Neuronal stem cell (in vitro differentiated cells): ENCODE data around the gene CCR6.
A peak's percentile ranks its signal among the peaks of the same experiment; 100 is the strongest.

Source experiments
- DNase-seq: peaks from one replicate; pipeline ENCODE4 v3.0.0-alpha.2; 2013; ENCODE audit warnings: low spot score
- H2AFZ ChIP-seq: one replicate; pipeline ENCODE4 v1.6.1; 2013; ENCODE audit warnings: mild to moderate bottlenecking, low read length, inconsistent platforms
- H2AK5ac ChIP-seq: 2 replicates; pipeline ENCODE4 v1.6.1; 2013; ENCODE audit warnings: low read depth, mild to moderate bottlenecking, inconsistent platforms, low read length, moderate library complexity, mixed read lengths
- H2BK120ac ChIP-seq: 2 replicates; pipeline ENCODE4 v1.6.1; 2013; ENCODE audit warnings: low read depth, mild to moderate bottlenecking, inconsistent platforms, low read length, moderate library complexity, mixed read lengths
- H2BK12ac ChIP-seq: one replicate; pipeline ENCODE4 v1.6.1; 2013; ENCODE audit warnings: low read length, inconsistent platforms
- H2BK15ac ChIP-seq: 2 replicates; pipeline ENCODE4 v1.6.1; 2013; ENCODE audit warnings: mild to moderate bottlenecking, low read length, inconsistent platforms, mixed read lengths
- H2BK5ac ChIP-seq: one replicate; pipeline ENCODE4 v1.6.1; 2013; ENCODE audit warnings: inconsistent platforms, mild to moderate bottlenecking, low read length, moderate library complexity
- H3K14ac ChIP-seq: one replicate; pipeline ENCODE4 v1.6.1; 2013; ENCODE audit warnings: low read length, inconsistent platforms
- H3K18ac ChIP-seq: 2 replicates; pipeline ENCODE4 v1.6.1; 2013; ENCODE audit warnings: low read length, inconsistent platforms
- H3K23ac ChIP-seq: 2 replicates; pipeline ENCODE4 v1.6.1; 2013; ENCODE audit warnings: low read depth, mild to moderate bottlenecking, mixed read lengths, low read length, inconsistent platforms; ENCODE audit not compliant: poor library complexity
- H3K27ac ChIP-seq: replicated peaks from 3 replicates; pipeline ENCODE4 v1.5.1; 2013; ENCODE audit warnings: low read length, inconsistent platforms
- H3K27me3 ChIP-seq, 3 experiments: 2 replicates each; pipeline ENCODE4 v1.6.1; 2013; ENCODE audit warnings: low read length in 3 of 3, mild to moderate bottlenecking in 2 of 3, inconsistent platforms in 1 of 3, low read depth in 1 of 3, mixed read lengths in 1 of 3, moderate library complexity in 1 of 3; ENCODE audit not compliant: control insufficient read depth in 3 of 3, insufficient read depth in 3 of 3
- H3K36me3 ChIP-seq, 2 donors: replicated peaks in 1 of 2; 2 replicates each; pipeline ENCODE4 v1.6.1; 2013; ENCODE audit warnings: low read length in 2 of 2; ENCODE audit not compliant: control insufficient read depth in 2 of 2, insufficient read depth in 2 of 2
- H3K4ac ChIP-seq: 2 replicates; pipeline ENCODE4 v1.6.1; 2013; ENCODE audit warnings: inconsistent platforms, mild to moderate bottlenecking, low read length, moderate library complexity
- H3K4me1 ChIP-seq, 2 donors: 1 replicate in 1 of 2; 2 replicates in 1 of 2; pipeline ENCODE4 v1.6.1; 2013; ENCODE audit warnings: low read length in 2 of 2, low read depth in 1 of 2; ENCODE audit not compliant: control insufficient read depth in 2 of 2, insufficient read depth in 1 of 2
- H3K4me2 ChIP-seq: one replicate; pipeline ENCODE4 v1.6.1; 2013; ENCODE audit warnings: mild to moderate bottlenecking, low read length, inconsistent platforms; ENCODE audit not compliant: insufficient read depth, poor library complexity, severe bottlenecking
- H3K4me3 ChIP-seq, 2 donors: 2 replicates each; pipeline ENCODE4 v1.5.1; 2013; ENCODE audit warnings: low read length in 2 of 2, mild to moderate bottlenecking in 2 of 2, inconsistent platforms in 1 of 2, moderate library complexity in 1 of 2
- H3K79me1 ChIP-seq: one replicate; pipeline ENCODE4 v1.6.1; 2013; ENCODE audit warnings: low read depth, mild to moderate bottlenecking, inconsistent platforms, low read length, moderate library complexity
- H3K9ac ChIP-seq: one replicate; pipeline ENCODE4 v1.6.1; 2013; ENCODE audit warnings: mild to moderate bottlenecking, low read depth, low read length, inconsistent platforms; ENCODE audit not compliant: poor library complexity
- H3K9me3 ChIP-seq, 2 donors: replicated peaks in 1 of 2; 2 replicates each; pipeline versions ENCODE3 to v1.6.1; 2013; ENCODE audit warnings: low read length in 2 of 2, mild to moderate bottlenecking in 2 of 2, inconsistent platforms in 1 of 2, low read depth in 1 of 2, mixed read lengths in 1 of 2, moderate library complexity in 1 of 2; ENCODE audit not compliant: control insufficient read depth in 2 of 2, insufficient read depth in 1 of 2
- H4K8ac ChIP-seq: one replicate; pipeline ENCODE4 v1.6.1; 2013; ENCODE audit warnings: low read depth, mild to moderate bottlenecking, inconsistent platforms, low read length, moderate library complexity
- H4K91ac ChIP-seq: one replicate; pipeline ENCODE4 v1.6.1; 2013; ENCODE audit warnings: low read length, low read depth, mild to moderate bottlenecking, inconsistent platforms; ENCODE audit not compliant: poor library complexity
- WGBS, 2 donors: extraction: QIAGEN DNeasy Blood & Tissue Kit; methylation state at CpG; one replicate each; pipeline ENCODE4 v1.1.7; 2013; ENCODE audit warnings: missing lambda C conversion rate in 2 of 2, mixed read lengths in 1 of 2; ENCODE audit not compliant: insufficient read length in 2 of 2, insufficient replicate concordance in 1 of 2; ENCODE audit errors: extremely low coverage in 2 of 2; 5-methylcytosine and 5-hydroxymethylcytosine counted together

The CCR6 gene

GRCh38 chr6:167139761-167140160 lies 16.9 kb downstream of the CCR6 start:
- Histone ChIP-seq H2BK15ac (no peak overlapping the region), H3K4ac (no peak overlapping the region), H3K9ac (no peak overlapping the region), H2BK120ac (no peak overlapping the region), H2BK12ac (no peak overlapping the region), H3K4me3 (no peak overlapping the region), H3K4me2 (no peak overlapping the region), H4K91ac (no peak overlapping the region), H3K27ac (no peak overlapping the region), H3K23ac (no peak overlapping the region), H3K36me3 (no peaks in the 10 kb centered on the region), H4K8ac (no peak overlapping the region), H2AFZ (no peak overlapping the region), H3K9me3 (peaks cover 0 to 3% of the 10 kb centered on the region in 2 donors), H3K14ac (no peak overlapping the region), H3K18ac (no peak overlapping the region), H3K27me3 (no peaks in the 10 kb centered on the region), H3K4me1 (peaks cover 6 to 14% of the 10 kb centered on the region in 2 donors), H2BK5ac (no peak overlapping the region), H2AK5ac (no peak overlapping the region), H3K79me1 (no peaks in the 10 kb centered on the region)
- DNase-seq: no peak
- WGBS, 2 donors: no CpG with 5 or more reads among the region's 4 CpGs

- Histone ChIP-seq H3K27me3 (no peaks in the 10 kb centered on the region), H4K8ac (no peak overlapping the region), H3K4me3 (peak overlapping the region in 1 of 2 donors; percentile 16), H3K14ac (no peak overlapping the region), H3K9ac (no peak overlapping the region), H3K27ac (no peak overlapping the region), H3K36me3 (no peaks in the 10 kb centered on the region), H2AK5ac (no peak overlapping the region), H3K23ac (no peak overlapping the region), H3K18ac (peak overlapping the region; percentile 24), H4K91ac (no peak overlapping the region), H3K4ac (no peak overlapping the region), H3K4me1 (peaks cover 6 to 14% of the 10 kb centered on the region in 2 donors), H3K9me3 (peaks cover 0 to 4% of the 10 kb centered on the region in 2 donors), H2BK120ac (no peak overlapping the region), H3K4me2 (no peak overlapping the region), H2AFZ (peak overlapping the region; percentile 56), H2BK5ac (no peak overlapping the region), H3K79me1 (no peaks in the 10 kb centered on the region), H2BK15ac (no peak overlapping the region), H2BK12ac (no peak overlapping the region)
- no CpG with 5 or more reads among the region's 10 CpGs for WGBS, 2 donors
- DNase-seq: no peak
Measured at GRCh38 chr6:167140589-167141474, 17.9 kb downstream of the CCR6 start.

- no peak overlapping the region for H4K91ac ChIP-seq
- no peak overlapping the region for H2BK5ac ChIP-seq
- H3K4me1 ChIP-seq: peaks cover 6 to 17% of the 10 kb centered on the region in 2 donors
- peak; percentile 30 for DNase-seq
- no peak overlapping the region for H2AFZ ChIP-seq
- H3K9ac ChIP-seq: no peak overlapping the region
- no CpG with 5 or more reads among the region's 18 CpGs for WGBS, 2 donors
- H3K4me3 ChIP-seq: no peak overlapping the region
- no peak overlapping the region for H3K4me2 ChIP-seq
- peaks cover 0 to 4% of the 10 kb centered on the region in 2 donors for H3K9me3 ChIP-seq
- H3K27me3 ChIP-seq: peaks cover 0 to 5% (median 0%) of the 10 kb centered on the region in 3 experiments
- no peak overlapping the region for H4K8ac ChIP-seq
- H3K23ac ChIP-seq: no peak overlapping the region
- H3K36me3 ChIP-seq: no peaks in the 10 kb centered on the region
- no peak overlapping the region for H3K4ac ChIP-seq
- peak overlapping the region; percentile 7 for H2BK15ac ChIP-seq
- peak overlapping the region; percentile 85 for H2BK12ac ChIP-seq
- no peak overlapping the region for H2AK5ac ChIP-seq
- H3K14ac ChIP-seq: no peak overlapping the region
- no peaks in the 10 kb centered on the region for H3K79me1 ChIP-seq
- no peak overlapping the region for H3K27ac ChIP-seq
- peak overlapping the region; percentile 20 for H3K18ac ChIP-seq
- H2BK120ac ChIP-seq: no peak overlapping the region
Measured at GRCh38 chr6:167141667-167142432, 19.0 kb downstream of the CCR6 start.

GRCh38 chr6:167142433-167142761 lies 19.5 kb downstream of the CCR6 start:
- Histone ChIP-seq H3K4me1 (peaks cover 12 to 22% of the 10 kb centered on the region in 2 donors), H3K4ac (no peak overlapping the region), H3K27me3 (peaks cover 0 to 10% (median 1%) of the 10 kb centered on the region in 3 experiments), H3K36me3 (no peaks in the 10 kb centered on the region), H3K9me3 (peaks cover 0 to 4% of the 10 kb centered on the region in 2 donors), H2AK5ac (no peak overlapping the region), H3K18ac (no peak overlapping the region), H3K79me1 (no peaks in the 10 kb centered on the region), H4K91ac (no peak overlapping the region), H3K14ac (no peak overlapping the region), H3K27ac (no peak overlapping the region), H2AFZ (no peak overlapping the region), H3K4me2 (no peak overlapping the region), H3K9ac (no peak overlapping the region), H4K8ac (no peak overlapping the region), H2BK5ac (no peak overlapping the region), H3K23ac (no peak overlapping the region), H3K4me3 (no peak overlapping the region), H2BK12ac (no peak overlapping the region), H2BK120ac (no peak overlapping the region), H2BK15ac (no peak overlapping the region)
- DNase-seq: no peak
- no CpG with 5 or more reads among the region's 4 CpGs for WGBS, 2 donors
